Sigmoid colon (tissue), 7 donors: ENCODE data around the gene METTL21A. TPM values are rescaled to one million over a fixed set of nuclear protein-coding genes. Genes with fewer than 3 reads are reported as not detected.

Experiments
- DNase-seq: peaks from one replicate; pipeline ENCODE4 v3.0.0-alpha.2; 2019
- H3K27ac ChIP-seq, 4 donors: fragments of 200-600 bp; sonication (generic); one replicate each; pipeline ENCODE4 v1.5.1; 2016 to 2019; ENCODE audit warnings: mild to moderate bottlenecking in 1 of 4
- H3K27me3 ChIP-seq, 3 donors: fragments of 200-600 bp; sonication (generic); one replicate each; pipeline ENCODE4 v1.5.1; 2019; ENCODE audit warnings: mild to moderate bottlenecking in 1 of 3
- H3K36me3 ChIP-seq, 4 donors: fragments of 200-600 bp; sonication (generic); one replicate each; pipeline ENCODE4 v1.5.1; 2016 to 2019
- H3K4me1 ChIP-seq, 4 donors: fragments of 200-600 bp; sonication (generic); one replicate each; pipeline ENCODE4 v1.5.1; 2017 to 2019
- H3K4me3 ChIP-seq, 4 donors: fragments of 200-600 bp; sonication (generic); one replicate each; pipeline ENCODE4 v1.5.1; 2017 to 2019; ENCODE audit warnings: mild to moderate bottlenecking in 2 of 4, moderate library complexity in 1 of 4
- H3K9me3 ChIP-seq, 4 donors: fragments of 200-600 bp in 3 of 4; sonication (generic) in 3 of 4; one replicate each; pipeline versions ENCODE4 v1.5.1 to v1.6.1; 2013 to 2019
- EP300 ChIP-seq, 4 donors: sonication (generic); formaldehyde crosslinking; IDR thresholded peaks; one replicate each; pipeline ENCODE4 v1.6.1; 2017; ENCODE audit warnings: antibody characterized with exemption in 4 of 4
- POLR2A ChIP-seq, 2 donors: fragments of 450-650 bp; IDR thresholded peaks; one replicate each; pipeline ENCODE4 v1.6.1; 2016; ENCODE audit warnings: antibody characterized with exemption in 2 of 2, mild to moderate bottlenecking in 2 of 2, moderate library complexity in 2 of 2
- POLR2AphosphoS5 ChIP-seq, 4 donors: sonication (generic); formaldehyde crosslinking; IDR thresholded peaks; one replicate each; pipeline ENCODE4 v1.6.1; 2017; ENCODE audit warnings: antibody characterized with exemption in 4 of 4
- WGBS, 2 donors: extraction: QIAGEN DNeasy Blood & Tissue Kit; methylation state at CpG; one replicate each; pipeline ENCODE4 v1.1.7; 2013; 5-methylcytosine and 5-hydroxymethylcytosine counted together
- intact Hi-C: fragments of 100-400 bp; cut with DNase I; formaldehyde crosslinking; loops from one replicate; pipeline ENCODE4 v1.15.1; 2023
- polyA plus RNA-seq, 3 donors: library from polyadenylated mRNA; stranded (reverse); fragments of 200-250 nt; gene quantifications; one replicate each; pipeline ENCODE4 v1.2.3, GENCODE V29; 2013
- total RNA-seq, 4 donors: library from RNA; depleted of rRNA; stranded (reverse); fragments of >200 nt; gene quantifications; one replicate each; pipeline ENCODE4 v1.1.0, GENCODE V29; 2016
- TF ChIP-seq, protein P1 (sequence below), 4 experiments: fragments of 450-650 bp in 3 of 4; fragments of 200-600 bp in 1 of 4; IDR thresholded peaks; one replicate each; pipeline ENCODE4 v1.5.1; 2016 to 2019; ENCODE audit warnings: antibody characterized with exemption in 4 of 4, mild to moderate bottlenecking in 3 of 4, moderate library complexity in 2 of 4
- donor health status: healthy with polysubstance abuse.
- donor health status: Bipolar disorder and iron deficiency.
- donor health status: healthy.

METTL21A gene
- total and polyA plus RNA-seq, 7 donors: 12.9 to 43.0 (median 21.0) TPM

DNA sequence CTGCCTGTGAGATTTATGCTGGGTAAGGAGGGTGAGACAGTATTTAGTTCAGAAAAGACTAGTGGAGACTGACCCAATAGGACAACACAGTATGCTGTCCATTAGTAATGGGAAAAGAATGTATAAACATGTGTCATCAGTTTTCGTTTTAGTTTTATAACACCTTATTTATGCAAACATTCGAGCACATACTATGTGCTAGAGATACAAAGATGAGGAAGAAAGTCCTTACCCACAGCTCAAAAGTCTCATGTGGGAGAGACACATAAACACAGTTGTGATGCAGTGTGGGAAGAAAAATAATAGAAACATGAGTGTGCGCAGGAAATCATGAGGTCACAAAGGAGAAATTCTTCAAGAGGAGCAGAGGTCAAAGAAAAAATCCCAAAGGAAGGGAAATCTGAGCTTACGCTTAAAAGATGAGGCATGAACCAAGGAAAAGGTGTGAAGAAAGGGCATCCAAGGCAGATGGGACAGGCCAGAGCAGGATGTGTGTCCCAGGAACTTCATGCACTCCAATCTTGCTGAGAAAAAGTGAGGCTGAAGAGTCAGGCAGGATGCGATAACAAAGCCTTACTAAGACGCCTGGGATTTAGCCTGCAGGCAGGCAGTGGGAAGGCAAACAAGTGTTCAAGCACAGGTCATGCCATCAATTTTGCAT, 8.1 kb downstream of the METTL21A start:
- no peak for TF ChIP-seq POLR2A (IDR thresholded peaks at IDR 0.05)
- peak in 3 of 4 donors; percentile 26 to 47 (median 46) for TF ChIP-seq POLR2AphosphoS5 (IDR thresholded peaks at IDR 0.05)
- Histone ChIP-seq H3K4me1 (peaks cover 0 to 19% (median 17%) of the 10 kb centered on the region in 4 donors), H3K36me3 (peaks cover 0 to 6% (median 2%) of the 10 kb centered on the region in 4 donors), H3K27ac (peak overlapping the region; percentile 69 to 84 (median 78)), H3K4me3 (no peak overlapping the region), H3K27me3 (no peaks in the 10 kb centered on the region), H3K9me3 (no peaks in the 10 kb centered on the region)
- 75 to 83% methylated on average over 6 of the region's 6 CpGs for WGBS, 2 donors
- intact Hi-C loops: no loop called here
- DNase-seq: no peak

DNA sequence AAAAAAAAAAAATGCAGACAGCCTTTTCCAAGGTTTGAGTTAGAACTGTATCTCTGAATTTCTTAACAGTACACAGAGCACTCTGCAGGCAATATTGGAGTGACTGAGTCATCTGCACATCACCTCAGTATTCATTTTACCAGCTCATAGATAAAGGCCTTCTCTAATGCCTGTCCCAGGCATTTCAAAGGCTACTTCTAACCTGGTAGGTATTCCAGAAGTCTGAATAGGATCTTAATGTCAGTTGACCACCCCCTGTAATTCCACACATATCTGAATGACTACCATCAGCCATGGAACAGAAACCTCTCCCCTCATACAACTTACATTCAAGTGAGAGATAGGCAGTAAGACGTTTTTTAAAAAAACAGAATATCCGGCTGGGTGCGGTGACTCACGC, 9.0 kb downstream of the METTL21A start:
- H3K4me1 ChIP-seq: peaks cover 0 to 18% (median 17%) of the 10 kb centered on the region in 4 donors
- H3K4me3 ChIP-seq: no peak overlapping the region
- no peaks in the 10 kb centered on the region for H3K27me3 ChIP-seq
- H3K9me3 ChIP-seq: no peaks in the 10 kb centered on the region
- 78 to 90% methylated on average over 4 of the region's 4 CpGs for WGBS, 2 donors
- intact Hi-C loops: no loop called here
- H3K36me3 ChIP-seq: peaks cover 0 to 6% (median 2%) of the 10 kb centered on the region in 4 donors
- no peak for TF ChIP-seq POLR2A (IDR thresholded peaks at IDR 0.05)
- TF ChIP-seq POLR2AphosphoS5 (IDR thresholded peaks at IDR 0.05): no peak
- TF ChIP-seq, protein P1, sequence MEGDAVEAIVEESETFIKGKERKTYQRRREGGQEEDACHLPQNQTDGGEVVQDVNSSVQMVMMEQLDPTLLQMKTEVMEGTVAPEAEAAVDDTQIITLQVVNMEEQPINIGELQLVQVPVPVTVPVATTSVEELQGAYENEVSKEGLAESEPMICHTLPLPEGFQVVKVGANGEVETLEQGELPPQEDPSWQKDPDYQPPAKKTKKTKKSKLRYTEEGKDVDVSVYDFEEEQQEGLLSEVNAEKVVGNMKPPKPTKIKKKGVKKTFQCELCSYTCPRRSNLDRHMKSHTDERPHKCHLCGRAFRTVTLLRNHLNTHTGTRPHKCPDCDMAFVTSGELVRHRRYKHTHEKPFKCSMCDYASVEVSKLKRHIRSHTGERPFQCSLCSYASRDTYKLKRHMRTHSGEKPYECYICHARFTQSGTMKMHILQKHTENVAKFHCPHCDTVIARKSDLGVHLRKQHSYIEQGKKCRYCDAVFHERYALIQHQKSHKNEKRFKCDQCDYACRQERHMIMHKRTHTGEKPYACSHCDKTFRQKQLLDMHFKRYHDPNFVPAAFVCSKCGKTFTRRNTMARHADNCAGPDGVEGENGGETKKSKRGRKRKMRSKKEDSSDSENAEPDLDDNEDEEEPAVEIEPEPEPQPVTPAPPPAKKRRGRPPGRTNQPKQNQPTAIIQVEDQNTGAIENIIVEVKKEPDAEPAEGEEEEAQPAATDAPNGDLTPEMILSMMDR (IDR thresholded peaks at IDR 0.05): no peak
- no peak for TF ChIP-seq EP300 (IDR thresholded peaks at IDR 0.05)
- no peak for DNase-seq
- peak overlapping the region; percentile 69 to 84 (median 78) for H3K27ac ChIP-seq

DNA sequence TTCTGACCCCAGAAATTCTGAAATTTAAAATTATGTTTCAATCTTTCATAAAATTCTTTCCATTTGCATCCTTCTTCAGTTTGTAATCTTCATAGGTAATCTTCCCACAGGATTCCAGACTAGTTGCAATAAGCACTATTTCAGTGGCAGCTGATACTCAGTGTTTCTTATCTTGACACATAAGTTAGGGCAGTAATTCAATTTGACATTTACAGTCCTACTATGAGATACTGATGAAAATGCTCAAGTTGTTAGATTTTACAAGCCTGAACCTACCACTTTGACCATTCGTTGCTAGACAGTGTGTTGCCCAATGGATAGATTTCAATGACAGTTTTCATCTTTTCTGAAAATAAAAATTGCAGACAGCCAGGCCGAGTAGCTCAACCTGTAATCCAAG, 10.4 kb downstream of the METTL21A start:
- DNase-seq: no peak
- TF ChIP-seq POLR2A (IDR thresholded peaks at IDR 0.05) (no peak), EP300 (IDR thresholded peaks at IDR 0.05) (no peak), POLR2AphosphoS5 (IDR thresholded peaks at IDR 0.05) (no peak)
- TF ChIP-seq, protein P1 (IDR thresholded peaks at IDR 0.05): no peak
- Histone ChIP-seq H3K27ac (no peak overlapping the region), H3K27me3 (no peaks in the 10 kb centered on the region), H3K4me1 (peaks cover 0 to 18% (median 17%) of the 10 kb centered on the region in 4 donors), H3K36me3 (peaks cover 0 to 6% (median 0%) of the 10 kb centered on the region in 4 donors), H3K9me3 (no peaks in the 10 kb centered on the region), H3K4me3 (no peak overlapping the region)
- WGBS, 2 donors: 82 to 88% methylated on average over 2 of the region's 2 CpGs
- intact Hi-C loops: no loop called here

DNA sequence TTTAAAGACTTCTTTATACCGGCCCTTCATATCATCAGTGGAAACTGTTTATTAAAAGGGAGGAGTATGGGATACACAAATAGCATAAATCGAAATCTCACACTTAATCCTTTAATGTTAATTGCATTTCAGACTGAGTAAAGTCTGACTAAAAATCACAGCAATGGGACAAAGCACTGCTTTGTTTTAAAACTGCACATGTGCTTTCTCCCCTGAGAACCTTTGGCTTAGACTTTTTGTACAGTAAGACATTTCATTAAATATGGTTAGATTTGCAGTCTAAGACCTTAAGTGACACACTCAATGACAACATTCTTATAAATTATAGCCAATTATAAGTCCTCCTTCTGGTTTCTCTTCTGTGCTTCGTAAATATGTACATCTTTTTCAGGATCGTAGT, 12.5 kb downstream of the METTL21A start:
- no peak overlapping the region for H3K27ac ChIP-seq
- TF ChIP-seq EP300 (IDR thresholded peaks at IDR 0.05): no peak
- TF ChIP-seq POLR2AphosphoS5 (IDR thresholded peaks at IDR 0.05): no peak
- TF ChIP-seq POLR2A (IDR thresholded peaks at IDR 0.05): no peak
- TF ChIP-seq, protein P1 (IDR thresholded peaks at IDR 0.05): no peak
- 80 to 90% methylated on average over 4 of the region's 4 CpGs for WGBS, 2 donors

DNA sequence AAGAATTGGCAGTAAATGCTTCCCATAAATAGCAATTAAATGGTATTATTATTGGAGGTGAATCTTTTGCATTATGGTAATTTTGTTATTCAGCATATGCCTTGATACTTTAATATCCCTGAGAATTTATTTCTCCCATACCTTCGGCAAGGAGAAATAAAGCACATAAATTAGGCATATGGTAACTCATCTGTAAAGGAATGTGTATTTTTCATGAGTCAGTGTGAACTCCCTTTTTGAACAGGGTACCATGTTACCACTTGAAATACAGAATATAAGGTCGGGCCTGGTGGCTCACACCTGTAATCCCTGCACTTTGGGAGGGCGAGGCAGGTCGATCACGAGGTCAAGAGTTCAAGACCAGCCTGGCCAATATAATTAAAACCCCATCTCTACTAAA, 18.4 kb downstream of the METTL21A start:
- Histone ChIP-seq H3K27ac (no peak overlapping the region), H3K9me3 (no peaks in the 10 kb centered on the region), H3K4me1 (no peaks in the 10 kb centered on the region), H3K27me3 (no peaks in the 10 kb centered on the region), H3K4me3 (no peak overlapping the region), H3K36me3 (no peaks in the 10 kb centered on the region)
- intact Hi-C loops: no loop called here
- DNase-seq: no peak
- TF ChIP-seq, protein P1 (IDR thresholded peaks at IDR 0.05): no peak
- TF ChIP-seq POLR2AphosphoS5 (IDR thresholded peaks at IDR 0.05) (no peak), EP300 (IDR thresholded peaks at IDR 0.05) (no peak), POLR2A (IDR thresholded peaks at IDR 0.05) (no peak)
- WGBS, 2 donors: 91 to 95% methylated on average over 5 of the region's 5 CpGs

More for the DNA sequence above, 12.5 kb downstream of the METTL21A start:
- peaks cover 0 to 6% (median 0%) of the 10 kb centered on the region in 4 donors for H3K36me3 ChIP-seq
- H3K9me3 ChIP-seq: no peaks in the 10 kb centered on the region
- H3K4me1 ChIP-seq: peaks cover 0 to 18% (median 15%) of the 10 kb centered on the region in 4 donors
- no peaks in the 10 kb centered on the region for H3K27me3 ChIP-seq
- intact Hi-C loops: no loop called here
- H3K4me3 ChIP-seq: no peak overlapping the region
- DNase-seq: no peak
